AG04450 (cell line): ENCODE data around the gene FMNL2. TPM values are rescaled to one million over a fixed set of nuclear protein-coding genes. Genes with fewer than 3 reads are reported as not detected.

Experiments used
- CTCF ChIA-PET: fragments of 300-600, 350-600 bp; formaldehyde crosslinking; extraction: SDS; loops from one replicate; lab custom pipeline; 2022; ENCODE audit warnings: antibody characterized with exemption, inconsistent platforms; lab: Charles Lee
- POLR2A ChIA-PET: fragments of 350-600 bp; formaldehyde crosslinking; extraction: SDS; loops from one replicate; lab custom pipeline; 2021; ENCODE audit warnings: antibody characterized with exemption, inconsistent platforms; lab: Yijun Ruan, JAX
- DNase-seq: peaks from one replicate; pipeline ENCODE4 v3.0.0-alpha.2; 2011; ENCODE audit warnings: low read depth, low spot score
- H3K27ac ChIP-seq: one replicate; pipeline ENCODE4 v1.5.1; 2012; ENCODE audit warnings: low read depth, low read length, control low read depth
- H3K27me3 ChIP-seq: one replicate; pipeline ENCODE4 v1.6.0; 2012; ENCODE audit warnings: low read length; ENCODE audit not compliant: control insufficient read depth, insufficient read depth
- H3K4me3 ChIP-seq: 2 replicates; pipeline ENCODE4 v1.5.1; 2011; ENCODE audit warnings: mild to moderate bottlenecking, low read depth, low read length, control low read depth
- H3K9me3 ChIP-seq: 2 replicates; pipeline ENCODE4 v1.5.1; 2012; ENCODE audit warnings: low read length; ENCODE audit not compliant: control insufficient read depth, insufficient read depth
- CTCF ChIP-seq: IDR thresholded peaks from 2 replicates; pipeline ENCODE4 v1.5.1; 2011; ENCODE audit warnings: low read depth, low read length, control low read depth, inconsistent platforms
- polyA plus RNA-seq: library from polyadenylated mRNA; depleted of rRNA; stranded (reverse); fragments of >200 nt; gene quantifications from 2 replicates; pipeline ENCODE4 v1.2.3, GENCODE V29; 2011

Gene FMNL2
- polyA plus RNA-seq, 1 experiment = 22.0 TPM

- no peaks in the 10 kb centered on the region for H3K9me3 ChIP-seq
- H3K4me3 ChIP-seq = no peak overlapping the region
- DNase-seq = no peak
- TF ChIP-seq CTCF = no peak
- no peaks in the 10 kb centered on the region for H3K27me3 ChIP-seq
- ChIA-PET CTCF (no interaction called here), POLR2A (no interaction called here)
- H3K27ac ChIP-seq = no peak overlapping the region
Observed at GRCh38 chr2:152511981-152512380, 177.0 kb downstream of the FMNL2 start.

DNA sequence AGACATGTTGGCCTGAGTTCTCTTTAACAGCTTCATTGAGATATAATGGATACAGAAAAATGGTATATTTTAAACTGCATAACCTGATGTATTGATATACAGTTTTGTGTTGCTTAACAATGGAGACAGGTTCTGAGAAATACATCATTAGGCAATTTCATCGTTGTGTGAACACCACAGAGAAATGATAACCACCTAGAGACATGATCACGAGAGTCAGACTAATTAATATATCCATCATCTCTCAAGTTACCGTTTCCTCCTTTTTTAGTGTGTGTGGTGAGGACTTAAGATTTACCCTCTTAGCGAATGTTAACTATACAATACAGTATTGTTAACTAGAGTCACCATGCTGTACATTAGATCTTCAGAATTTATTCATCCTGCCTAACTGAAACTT is 178.1 kb downstream of the FMNL2 start:
- POLR2A ChIA-PET = interaction anchor here (0.6 kb wide), 1 partner anchor 78 kb away, joined by 3 read pairs; no protein-coding TSS in a partner anchor
- CTCF ChIA-PET = no interaction called here
- no peaks in the 10 kb centered on the region for H3K27me3 ChIP-seq
- no peaks in the 10 kb centered on the region for H3K9me3 ChIP-seq
- H3K27ac ChIP-seq = no peak overlapping the region
- no peak for TF ChIP-seq CTCF
- no peak overlapping the region for H3K4me3 ChIP-seq
- DNase-seq = no peak

- H3K4me3 ChIP-seq = no peak overlapping the region
- POLR2A ChIA-PET = interaction anchor here (0.6 kb wide), 1 partner anchor 77 kb away, joined by 3 read pairs; no protein-coding TSS in a partner anchor
- no peak for DNase-seq
Observed at GRCh38 chr2:152513681-152514080, 178.7 kb downstream of the FMNL2 start.

GRCh38 chr2:152518034-152518433 is 183.1 kb downstream of the FMNL2 start:
- H3K4me3 ChIP-seq = no peak overlapping the region
- ChIA-PET CTCF (interaction anchor here (1.2 kb wide), 1 partner anchor 118 kb away, joined by 3 read pairs; no protein-coding TSS in a partner anchor), POLR2A (no interaction called here)
- TF ChIP-seq CTCF = no peak
- DNase-seq = no peak
- H3K27me3 ChIP-seq = no peaks in the 10 kb centered on the region
- H3K9me3 ChIP-seq = no peaks in the 10 kb centered on the region
- no peak overlapping the region for H3K27ac ChIP-seq

More at GRCh38 chr2:152513681-152514080, 178.7 kb downstream of the FMNL2 start:
- TF ChIP-seq CTCF = no peak
- CTCF ChIA-PET = no interaction called here
- Histone ChIP-seq H3K9me3 (no peaks in the 10 kb centered on the region), H3K27me3 (no peaks in the 10 kb centered on the region), H3K27ac (no peak overlapping the region)

GRCh38 chr2:152518641-152519580 is 183.9 kb downstream of the FMNL2 start:
- CTCF ChIA-PET = interaction anchor here (1.1 to 1.2 kb wide), 2 partner anchors 117 kb away, joined by 3 read pairs; no protein-coding TSS in a partner anchor

More at GRCh38 chr2:152518641-152519580, 183.9 kb downstream of the FMNL2 start:
- H3K27ac ChIP-seq = no peak overlapping the region
- DNase-seq = no peak
- TF ChIP-seq CTCF = no peak
- H3K27me3 ChIP-seq = no peaks in the 10 kb centered on the region
- POLR2A ChIA-PET = no interaction called here
- H3K4me3 ChIP-seq = no peak overlapping the region
- no peaks in the 10 kb centered on the region for H3K9me3 ChIP-seq
